ENCODE measurements around the gene HRH4.

HRH4 gene

GRCh38 chr18:24494586-24494985 is 34.1 kb downstream of the HRH4 start:
- TF ChIP-seq CTCF (IDR thresholded peaks at IDR 0.05; ENCODE audit: low read depth, low read length), result no peak
- H3K4me3 ChIP-seq (ENCODE audit: low read depth, low read length), result no peak overlapping the region

GRCh38 chr18:24497031-24497754 is 36.8 kb downstream of the HRH4 start:
- TF ChIP-seq CTCF (IDR thresholded peaks at IDR 0.05; ENCODE audit: low read depth, low read length), result no peak
- no peak overlapping the region for H3K4me3 ChIP-seq (ENCODE audit: low read depth, low read length)

GRCh38 chr18:24499814-24500213 is 39.4 kb downstream of the HRH4 start:
- TF ChIP-seq CTCF (IDR thresholded peaks at IDR 0.05; ENCODE audit: low read depth, low read length), result no peak
- H3K4me3 ChIP-seq (ENCODE audit: low read depth, low read length), result no peak overlapping the region

- H3K4me3 ChIP-seq (ENCODE audit: low read depth, low read length), result no peak overlapping the region
- no peak for TF ChIP-seq CTCF (IDR thresholded peaks at IDR 0.05; ENCODE audit: low read depth, low read length)
Measured at GRCh38 chr18:24500217-24500616, 39.8 kb downstream of the HRH4 start.

GRCh38 chr18:24500766-24501165 is 40.3 kb downstream of the HRH4 start:
- H3K4me3 ChIP-seq (ENCODE audit: low read depth, low read length), result no peak overlapping the region
- no peak for TF ChIP-seq CTCF (IDR thresholded peaks at IDR 0.05; ENCODE audit: low read depth, low read length)

DNA sequence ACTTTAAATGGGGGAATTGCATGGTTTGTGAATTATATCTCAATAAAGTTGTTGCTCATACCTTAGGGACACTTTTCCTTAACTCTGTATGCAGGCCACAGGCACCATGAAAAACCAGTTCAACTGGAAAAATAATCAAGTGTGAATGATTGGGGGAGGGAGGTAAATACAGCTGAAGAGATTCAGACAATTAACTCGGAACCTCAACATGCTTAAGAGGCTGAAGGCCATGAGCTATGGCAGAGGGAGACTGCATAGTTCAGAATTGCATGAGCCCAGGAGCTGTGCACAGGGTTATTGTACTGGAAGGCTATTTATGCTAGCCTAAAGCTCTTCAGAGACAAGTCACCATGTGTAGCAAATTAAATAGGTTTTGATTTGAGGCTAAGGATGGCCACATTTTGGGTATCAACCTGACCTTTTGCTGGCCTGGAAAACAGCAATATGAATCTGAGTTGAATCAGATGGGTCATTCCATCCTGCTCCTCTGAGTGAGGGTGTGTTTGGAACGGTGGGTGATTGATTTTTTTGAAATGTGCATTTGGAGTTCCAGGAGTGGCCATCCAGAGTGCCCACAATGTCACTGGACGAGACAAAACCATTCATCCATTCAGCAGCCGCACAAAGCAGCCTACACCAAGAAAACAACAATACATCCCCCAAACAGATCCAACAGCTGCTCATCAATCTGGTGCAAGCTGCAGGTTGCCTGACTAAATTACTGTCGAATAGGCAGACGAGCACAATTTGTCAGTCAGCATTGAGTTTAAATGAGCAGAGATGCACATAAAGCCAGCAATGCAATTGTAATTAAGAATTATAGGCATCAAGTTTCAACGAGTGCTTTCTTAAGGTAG is 42.5 kb downstream of the HRH4 start:
- TF ChIP-seq CTCF (IDR thresholded peaks at IDR 0.05; ENCODE audit: low read depth, low read length), result no peak
- H3K4me3 ChIP-seq (ENCODE audit: low read depth, low read length), result no peak overlapping the region

DNA sequence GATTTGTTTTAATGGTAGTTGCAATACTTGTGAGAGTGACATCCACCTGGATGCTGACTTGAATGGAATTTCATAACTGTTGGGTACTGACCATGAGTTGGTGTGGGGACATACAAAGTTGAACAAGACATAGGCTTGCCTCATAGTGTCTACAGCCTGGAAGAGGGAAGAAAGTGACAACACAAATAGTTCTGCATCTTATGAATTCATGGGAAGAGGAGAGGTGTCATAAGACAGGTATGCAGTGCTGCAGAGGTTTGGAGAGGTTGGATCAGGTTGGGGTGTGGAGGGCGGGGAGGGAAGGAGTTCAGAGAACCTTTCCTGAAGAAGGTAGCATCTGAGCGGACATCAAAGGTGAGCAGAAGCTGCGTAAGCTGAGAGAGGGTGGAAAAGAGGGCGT is 44.0 kb downstream of the HRH4 start:
- TF ChIP-seq CTCF (IDR thresholded peaks at IDR 0.05; ENCODE audit: low read depth, low read length), result no peak
- no peak overlapping the region for H3K4me3 ChIP-seq (ENCODE audit: low read depth, low read length)
